Panc1 (cell line): ENCODE data around the gene UGGT1. TPM values are rescaled to one million over a fixed set of nuclear protein-coding genes. Genes with fewer than 3 reads are reported as not detected.

Source experiments
- ATAC-seq: fragments of 200-7000 bp; cut with Tn5 transposase; 2 replicates; pipeline ENCODE4 v1.9.1; 2020; ENCODE audit warnings: mild to moderate bottlenecking, moderate library complexity
- BruUV-seq: library from RNA; stranded (reverse); fragments of 400-500 nt; replicated peaks from 2 replicates; lab custom pipeline; 2021; lab: Mats Ljungman, UMichigan
- CTCF ChIA-PET: fragments of 300-600 bp; sonication (Branson Sonifier 250); formaldehyde crosslinking; loops from one replicate; lab custom pipeline; 2022; ENCODE audit warnings: antibody characterized with exemption; lab: Charles Lee
- POLR2A ChIA-PET: fragments of 300-600 bp; sonication (Branson Sonifier 250); formaldehyde crosslinking; loops from one replicate; lab custom pipeline; 2022; ENCODE audit warnings: antibody characterized with exemption; lab: Charles Lee
- DNase-seq: peaks from one replicate; pipeline ENCODE4 v3.0.0-alpha.2; 2010; ENCODE audit warnings: low read depth, low spot score
- H3K27ac ChIP-seq: 2 replicates; pipeline ENCODE4 v1.5.1; 2011; ENCODE audit warnings: mild to moderate bottlenecking, low read length, inconsistent platforms
- H3K27me3 ChIP-seq: fragments of 200-500 bp; sonication (Bioruptor generic); 2 replicates; pipeline ENCODE4 v1.6.0; 2014; ENCODE audit warnings: low read length, inconsistent platforms; ENCODE audit not compliant: control insufficient read depth, insufficient read depth
- H3K36me3 ChIP-seq: fragments of 200-500 bp; sonication (Bioruptor generic); 2 replicates; pipeline ENCODE4 v1.5.1; 2014; ENCODE audit warnings: inconsistent platforms, mild to moderate bottlenecking, low read length, moderate library complexity; ENCODE audit not compliant: control insufficient read depth, insufficient read depth
- H3K4me1 ChIP-seq: 2 replicates; pipeline ENCODE4 v1.5.1; 2011; ENCODE audit warnings: inconsistent platforms, mild to moderate bottlenecking, low read length, moderate library complexity; ENCODE audit not compliant: control insufficient read depth, insufficient read depth
- H3K4me3 ChIP-seq, 2 experiments: 2 replicates each; pipeline ENCODE4 v1.5.1; 2011 to 2012; ENCODE audit warnings: low read depth in 2 of 2, low read length in 2 of 2, mild to moderate bottlenecking in 2 of 2, inconsistent platforms in 1 of 2, moderate library complexity in 1 of 2
- H3K9me3 ChIP-seq: fragments of 200-500 bp; sonication (Bioruptor generic); 2 replicates; pipeline ENCODE4 v1.5.1; 2014; ENCODE audit warnings: low read depth, mild to moderate bottlenecking, inconsistent platforms, low read length, moderate library complexity; ENCODE audit not compliant: control insufficient read depth, insufficient read depth
- CTCF ChIP-seq: fragments of 450-650 bp; IDR thresholded peaks from 2 replicates; pipeline ENCODE4 v1.5.1; 2017; ENCODE audit warnings: mild to moderate bottlenecking
- POLR2AphosphoS5 ChIP-seq: IDR thresholded peaks from 2 replicates; pipeline ENCODE4 v1.6.1; 2012; ENCODE audit warnings: mild to moderate bottlenecking, low read depth, low read length, moderate library complexity
- REST ChIP-seq, 2 experiments: IDR thresholded peaks; 2 replicates each; pipeline ENCODE4 v1.6.1; 2011 to 2012; ENCODE audit warnings: low read depth in 2 of 2, control low read depth in 1 of 2, low read length in 1 of 2, mild to moderate bottlenecking in 1 of 2, moderate library complexity in 1 of 2; ENCODE audit not compliant: insufficient read depth in 1 of 2
- SIN3A ChIP-seq: IDR thresholded peaks from 2 replicates; pipeline ENCODE4 v1.6.1; 2012; ENCODE audit warnings: low read depth, mild to moderate bottlenecking, low read length, moderate library complexity, borderline replicate concordance; ENCODE audit not compliant: insufficient read depth
- TCF7L2 ChIP-seq: IDR thresholded peaks from 2 replicates; pipeline ENCODE4 v1.6.1; 2011; ENCODE audit warnings: mild to moderate bottlenecking, low read depth, low read length, inconsistent platforms
- in situ Hi-C: cut with HindIII; loops from 2 replicates; pipeline ENCODE4 v1.10.0; 2016; ENCODE audit warnings: low sequenced_read_pairs, low pct_unique_long_range_greater_than_20kb
- intact Hi-C: fragments of 100-400 bp; cut with micrococcal nuclease; formaldehyde crosslinking; loops from one replicate; pipeline ENCODE4 v1.10.0; 2022; ENCODE audit not compliant: unreplicated experiment
- total RNA-seq: library from RNA; stranded (reverse); gene quantifications from one replicate; pipeline ENCODE4 v1.2.1, GENCODE V29; 2021; ENCODE audit not compliant: unreplicated experiment

Gene UGGT1
- total RNA-seq, 1 experiment from 2014 or later, result 64.2 TPM

GRCh38 chr2:128053331-128053730 is 37.7 kb upstream of the UGGT1 start:
- H3K4me3 ChIP-seq, result no peak overlapping the region
- no peak overlapping the region for H3K27ac ChIP-seq
- in situ Hi-C loops (no loop called here), intact Hi-C loops (no loop called here)
- H3K4me1 ChIP-seq, result no peaks in the 10 kb centered on the region
- TF ChIP-seq TCF7L2 (no peak), CTCF (no peak), POLR2AphosphoS5 (no peak), REST (IDR thresholded peaks at IDR 0.05; ENCODE audit: insufficient read depth in 1 of 2, low read depth in 2 of 2, low read length in 1 of 2) (no peak)
- DNase-seq, result no peak
- ATAC-seq, result no peak
- POLR2A ChIA-PET, result no interaction called here
- H3K36me3 ChIP-seq, result no peaks in the 10 kb centered on the region
- CTCF ChIA-PET, result interaction anchor here (0.7 to 1.5 kb wide), 2 partner anchors 10 to 29 kb away, joined by 3 read pairs; no protein-coding TSS in a partner anchor
- H3K27me3 ChIP-seq, result no peaks in the 10 kb centered on the region; the same call in 1 of the 2 replicates
- no peaks in the 10 kb centered on the region for H3K9me3 ChIP-seq
- BruUV-seq, result no TSS peak

- ATAC-seq (no peak), DNase-seq (no peak)
- Histone ChIP-seq H3K27me3 (no peaks in the 10 kb centered on the region; the same call in 1 of the 2 replicates), H3K27ac (no peak overlapping the region), H3K9me3 (no peaks in the 10 kb centered on the region), H3K4me3 (no peak overlapping the region), H3K36me3 (no peaks in the 10 kb centered on the region), H3K4me1 (no peaks in the 10 kb centered on the region)
- TF ChIP-seq SIN3A (no peak), CTCF (no peak), POLR2AphosphoS5 (no peak), TCF7L2 (no peak), REST (IDR thresholded peaks at IDR 0.05; ENCODE audit: insufficient read depth in 1 of 2, low read depth in 2 of 2, low read length in 1 of 2) (no peak)
- in situ Hi-C loops, result no loop called here
- POLR2A ChIA-PET, result no interaction called here
- intact Hi-C loops, result no loop called here
- no TSS peak for BruUV-seq
- CTCF ChIA-PET, result interaction anchor here (0.6 to 1.5 kb wide), 4 partner anchors 9 to 793 kb away, joined by 3 to 13 read pairs (median 8); no protein-coding TSS in a partner anchor
Measured at GRCh38 chr2:128054104-128054885, 36.7 kb upstream of the UGGT1 start.
